AG09309 (cell line): Measurements from ENCODE around the gene MORN1.

Experiments used
- DNase-seq: peaks from one replicate; pipeline ENCODE4 v3.0.0-alpha.2; 2010; ENCODE audit warnings: low read depth
- H3K4me3 ChIP-seq: 2 replicates; pipeline ENCODE4 v1.5.1; 2011; ENCODE audit warnings: mild to moderate bottlenecking, low read depth, low read length, moderate library complexity; ENCODE audit not compliant: control insufficient read depth
- TF ChIP-seq, protein P1 (sequence below): IDR thresholded peaks from 2 replicates; pipeline ENCODE4 v1.5.1; 2011; ENCODE audit warnings: mild to moderate bottlenecking, low read depth, low read length, inconsistent platforms; ENCODE audit not compliant: insufficient read depth, control insufficient read depth; ENCODE audit errors: missing control alignments

Gene MORN1

DNA sequence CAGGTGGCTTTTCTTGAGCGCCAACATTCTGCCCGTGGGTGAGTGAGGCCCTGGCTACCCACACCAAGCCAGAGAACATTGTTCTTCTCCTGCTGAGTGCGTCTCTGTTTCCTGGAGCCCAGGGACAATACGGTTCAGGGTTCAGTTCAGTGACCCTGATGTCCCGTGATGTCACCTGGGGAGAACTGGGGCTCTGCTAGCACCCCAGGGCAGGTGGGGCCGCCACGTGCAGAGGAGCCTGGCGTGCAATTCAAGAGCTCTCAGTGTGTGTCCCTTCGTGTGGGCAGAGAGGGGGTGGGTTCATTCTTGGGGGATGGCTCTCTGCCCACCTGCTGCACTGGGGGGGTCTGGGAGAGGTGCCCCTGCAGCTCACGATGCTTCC is 39.2 kb upstream of the MORN1 start:
- DNase-seq, result no peak
- no peak overlapping the region for H3K4me3 ChIP-seq
- TF ChIP-seq, protein P1, sequence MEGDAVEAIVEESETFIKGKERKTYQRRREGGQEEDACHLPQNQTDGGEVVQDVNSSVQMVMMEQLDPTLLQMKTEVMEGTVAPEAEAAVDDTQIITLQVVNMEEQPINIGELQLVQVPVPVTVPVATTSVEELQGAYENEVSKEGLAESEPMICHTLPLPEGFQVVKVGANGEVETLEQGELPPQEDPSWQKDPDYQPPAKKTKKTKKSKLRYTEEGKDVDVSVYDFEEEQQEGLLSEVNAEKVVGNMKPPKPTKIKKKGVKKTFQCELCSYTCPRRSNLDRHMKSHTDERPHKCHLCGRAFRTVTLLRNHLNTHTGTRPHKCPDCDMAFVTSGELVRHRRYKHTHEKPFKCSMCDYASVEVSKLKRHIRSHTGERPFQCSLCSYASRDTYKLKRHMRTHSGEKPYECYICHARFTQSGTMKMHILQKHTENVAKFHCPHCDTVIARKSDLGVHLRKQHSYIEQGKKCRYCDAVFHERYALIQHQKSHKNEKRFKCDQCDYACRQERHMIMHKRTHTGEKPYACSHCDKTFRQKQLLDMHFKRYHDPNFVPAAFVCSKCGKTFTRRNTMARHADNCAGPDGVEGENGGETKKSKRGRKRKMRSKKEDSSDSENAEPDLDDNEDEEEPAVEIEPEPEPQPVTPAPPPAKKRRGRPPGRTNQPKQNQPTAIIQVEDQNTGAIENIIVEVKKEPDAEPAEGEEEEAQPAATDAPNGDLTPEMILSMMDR, result no peak

DNA sequence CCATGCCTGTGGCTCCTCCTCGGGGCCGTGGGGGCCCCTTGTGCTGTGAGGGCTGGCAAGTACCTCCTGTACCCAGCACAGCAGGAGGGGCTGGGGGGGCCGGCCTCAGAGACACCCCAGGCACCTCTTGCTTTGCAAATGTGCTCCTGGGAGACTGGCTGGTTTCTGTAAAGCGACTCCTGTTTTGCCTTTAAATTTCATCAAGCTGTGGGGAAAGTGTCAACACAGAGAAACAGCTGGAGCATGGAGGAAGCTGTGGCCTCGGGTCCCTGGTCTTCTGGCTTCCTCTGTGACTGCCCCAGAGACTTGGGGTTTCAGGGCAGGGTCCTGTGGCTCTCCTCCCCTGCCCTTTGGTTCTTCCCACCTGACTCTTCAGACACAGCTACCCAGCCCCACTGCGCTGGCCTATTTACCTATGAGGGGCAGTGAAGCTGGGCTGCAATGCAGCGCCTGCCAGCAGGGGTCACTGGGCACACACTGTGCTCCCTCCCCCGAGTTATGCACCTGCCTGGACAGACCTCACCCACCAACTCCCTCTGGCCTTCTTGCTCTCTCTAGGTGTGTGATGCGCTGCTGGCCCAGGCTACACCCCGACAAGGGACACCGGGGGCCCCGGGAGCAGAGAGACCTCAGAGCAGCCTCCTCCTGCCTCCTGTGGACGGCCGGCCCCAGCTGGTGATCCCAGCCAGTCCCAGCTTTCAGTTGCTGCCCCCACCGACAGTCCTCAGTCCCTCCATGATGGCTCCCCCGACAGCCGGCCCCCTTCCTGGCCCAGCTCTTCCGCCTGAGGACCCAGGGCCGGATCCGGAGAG is 38.6 kb upstream of the MORN1 start:
- no peak for DNase-seq
- TF ChIP-seq, protein P1, result peak; percentile 64
- no peak overlapping the region for H3K4me3 ChIP-seq

DNA sequence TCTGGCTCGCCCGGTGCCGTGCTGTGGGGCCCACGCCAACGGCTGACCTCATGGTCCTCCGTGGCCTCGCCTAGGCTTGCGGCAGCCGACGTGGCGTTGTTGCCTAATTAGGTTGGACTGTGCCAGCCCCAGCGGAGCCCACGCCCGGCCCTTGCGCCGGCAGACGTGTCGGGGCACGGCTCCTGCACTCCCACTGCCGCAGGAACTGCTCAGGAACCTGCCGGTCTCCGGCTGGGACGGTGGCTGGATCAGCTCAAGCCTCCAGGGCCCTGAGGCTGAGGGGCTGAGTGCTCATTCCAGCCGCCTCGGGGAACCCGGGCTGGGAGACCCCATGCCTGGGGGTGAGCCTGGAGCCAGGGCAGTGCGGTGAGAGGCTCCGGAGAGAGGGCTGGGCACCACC is 37.1 kb upstream of the MORN1 start:
- H3K4me3 ChIP-seq, result no peak overlapping the region
- no peak for DNase-seq
- TF ChIP-seq, protein P1, result no peak

DNA sequence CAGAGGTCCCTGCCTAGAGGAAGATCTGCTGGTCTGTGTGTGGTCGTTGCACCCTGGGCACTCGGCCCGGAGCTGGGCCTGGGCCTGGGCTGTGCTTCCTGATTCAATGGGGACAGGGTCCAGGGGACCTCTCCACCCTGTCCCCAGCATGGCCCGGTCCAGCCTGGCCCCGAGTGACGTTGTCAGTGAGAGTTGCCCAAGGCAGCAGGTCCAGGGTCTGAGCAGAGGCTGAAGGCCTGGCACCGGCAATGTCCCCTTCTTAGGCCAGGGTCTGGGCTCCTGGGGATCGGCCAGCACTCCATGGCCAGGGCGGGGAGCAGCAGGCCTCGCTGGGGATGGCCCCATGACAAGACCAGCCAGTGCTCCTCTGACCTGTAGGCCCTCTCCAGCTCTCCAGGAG is 36.6 kb upstream of the MORN1 start:
- TF ChIP-seq, protein P1, result no peak
- no peak overlapping the region for H3K4me3 ChIP-seq
- no peak for DNase-seq

DNA sequence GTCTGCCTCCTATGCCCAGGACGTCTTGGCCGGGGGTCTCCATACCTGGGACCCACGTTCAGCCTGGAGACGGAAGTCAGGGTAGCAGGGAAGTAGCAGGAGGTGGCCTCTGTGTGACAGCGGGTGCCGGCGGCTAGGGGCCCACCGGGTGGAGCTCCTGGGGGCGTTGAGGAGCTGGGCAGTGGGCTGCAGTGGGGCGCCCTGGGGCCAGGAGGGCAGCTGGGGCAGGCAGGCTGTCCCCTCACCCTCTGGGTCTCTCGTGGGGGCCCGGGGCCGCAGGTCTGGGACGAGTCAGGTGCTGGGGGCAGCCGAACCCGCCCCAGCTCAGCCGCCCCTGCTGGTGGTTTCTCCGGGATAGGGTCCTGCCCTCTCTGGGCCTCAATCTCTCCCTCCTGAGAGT is 35.7 kb upstream of the MORN1 start:
- no peak for DNase-seq
- TF ChIP-seq, protein P1, result no peak
- H3K4me3 ChIP-seq, result no peak overlapping the region

DNA sequence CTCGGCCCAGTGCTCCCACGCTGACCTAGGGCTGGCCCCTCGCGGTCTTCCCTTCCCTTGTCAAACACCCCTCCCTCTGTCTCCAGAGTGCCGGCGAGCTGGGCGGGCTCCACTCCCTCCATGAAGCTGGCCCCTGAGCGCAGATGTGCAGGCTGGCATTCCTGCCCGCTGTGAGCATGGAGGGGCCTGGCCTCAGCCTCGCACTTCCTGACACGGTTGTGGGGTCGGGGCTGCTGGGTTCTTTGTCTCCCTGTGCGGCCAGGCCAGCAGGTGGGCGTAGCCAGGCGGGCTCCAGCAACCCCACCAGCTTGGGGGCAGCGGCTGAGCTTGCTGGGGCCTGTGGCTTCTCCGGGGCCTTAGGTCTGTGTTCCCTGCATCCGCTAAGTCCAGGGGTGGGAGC is 35.2 kb upstream of the MORN1 start:
- TF ChIP-seq, protein P1, result no peak
- H3K4me3 ChIP-seq, result no peak overlapping the region
- DNase-seq, result no peak
